ENCODE data around the gene CHERP. TPM values are rescaled to one million over a fixed set of nuclear protein-coding genes. Genes with fewer than 3 reads are reported as not detected.
"Not testable (repeated sequence)": the region's sequence is repeated elsewhere in the genome, so short reads cannot be mapped to it uniquely, and the experiment has no call there.

Gene CHERP
- total RNA-seq, 1 donor from 2014 or later = 17.2 TPM

- intact Hi-C loops (cut with DNase I) = no loop called here
- Histone ChIP-seq H3K4me1 (peaks cover 6% of the 10 kb centered on the region), H3K27me3 (no peaks in the 10 kb centered on the region), H3K9me3 (no peaks in the 10 kb centered on the region), H3K27ac (no peak overlapping the region), H3K4me3 (no peak overlapping the region), H3K36me3 (peaks cover 0 to 20% of the 10 kb centered on the region in 2 donors)
- TF ChIP-seq POLR2AphosphoS5 (IDR thresholded peaks at IDR 0.05; ENCODE audit: insufficient read depth in 1 of 2, low read depth in 1 of 2) (no peak), POLR2A (IDR thresholded peaks at IDR 0.05) (no peak)
- TF ChIP-seq, protein P1, sequence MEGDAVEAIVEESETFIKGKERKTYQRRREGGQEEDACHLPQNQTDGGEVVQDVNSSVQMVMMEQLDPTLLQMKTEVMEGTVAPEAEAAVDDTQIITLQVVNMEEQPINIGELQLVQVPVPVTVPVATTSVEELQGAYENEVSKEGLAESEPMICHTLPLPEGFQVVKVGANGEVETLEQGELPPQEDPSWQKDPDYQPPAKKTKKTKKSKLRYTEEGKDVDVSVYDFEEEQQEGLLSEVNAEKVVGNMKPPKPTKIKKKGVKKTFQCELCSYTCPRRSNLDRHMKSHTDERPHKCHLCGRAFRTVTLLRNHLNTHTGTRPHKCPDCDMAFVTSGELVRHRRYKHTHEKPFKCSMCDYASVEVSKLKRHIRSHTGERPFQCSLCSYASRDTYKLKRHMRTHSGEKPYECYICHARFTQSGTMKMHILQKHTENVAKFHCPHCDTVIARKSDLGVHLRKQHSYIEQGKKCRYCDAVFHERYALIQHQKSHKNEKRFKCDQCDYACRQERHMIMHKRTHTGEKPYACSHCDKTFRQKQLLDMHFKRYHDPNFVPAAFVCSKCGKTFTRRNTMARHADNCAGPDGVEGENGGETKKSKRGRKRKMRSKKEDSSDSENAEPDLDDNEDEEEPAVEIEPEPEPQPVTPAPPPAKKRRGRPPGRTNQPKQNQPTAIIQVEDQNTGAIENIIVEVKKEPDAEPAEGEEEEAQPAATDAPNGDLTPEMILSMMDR (IDR thresholded peaks at IDR 0.05) = no peak
- DNase-seq (ENCODE audit: extremely low spot score in 2 of 2) = no peak
Observed at GRCh38 chr19:16548956-16549355, 6.7 kb upstream of the CHERP start.

DNA sequence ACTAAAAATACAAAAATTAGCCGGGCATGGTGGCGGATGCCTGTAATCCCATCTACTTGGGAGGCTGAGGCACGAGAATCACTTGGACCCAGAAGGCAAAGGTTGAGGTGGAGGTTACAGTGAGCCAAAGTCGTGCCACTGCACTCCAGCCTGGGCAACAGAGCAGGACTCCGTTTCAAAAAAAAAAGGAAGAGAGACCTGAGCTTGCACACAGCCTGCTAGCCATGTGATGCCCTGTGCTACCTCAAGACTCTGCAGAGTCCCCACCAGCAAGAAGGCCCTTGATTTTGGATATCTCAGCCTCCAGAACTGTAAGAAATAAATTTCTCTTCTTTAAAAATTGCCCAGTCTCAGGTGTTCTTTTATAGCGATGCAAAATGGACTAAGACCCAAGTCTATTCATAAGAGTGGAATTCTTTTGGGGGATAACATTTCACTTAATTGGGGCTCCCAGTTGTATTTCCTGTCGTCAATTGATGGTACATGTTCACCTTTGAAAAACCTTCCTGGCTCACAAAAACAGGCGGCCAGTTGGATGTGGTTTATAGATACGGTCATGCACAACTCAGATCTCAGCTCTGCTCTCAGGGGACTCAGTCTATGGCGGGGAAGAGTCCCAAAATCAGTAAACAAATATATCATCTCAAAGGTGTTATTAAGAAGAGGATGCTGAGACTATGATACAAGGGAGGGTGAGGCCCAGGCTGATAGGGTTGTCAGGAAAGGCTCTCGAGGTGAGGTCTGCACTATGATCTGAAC lies 2.4 kb upstream of the CHERP start:
- no peak for DNase-seq (ENCODE audit: extremely low spot score in 2 of 2)
- TF ChIP-seq, protein P1 (IDR thresholded peaks at IDR 0.05) = no peak
- no peak for TF ChIP-seq POLR2AphosphoS5 (IDR thresholded peaks at IDR 0.05; ENCODE audit: insufficient read depth in 1 of 2, low read depth in 1 of 2)
- no peak for TF ChIP-seq POLR2A (IDR thresholded peaks at IDR 0.05)
- intact Hi-C loops (cut with DNase I) = no loop called here
- no peak overlapping the region for H3K27ac ChIP-seq
- peaks cover 39% of the 10 kb centered on the region for H3K4me1 ChIP-seq
- H3K36me3 ChIP-seq = peaks cover 0 to 6% of the 10 kb centered on the region in 2 donors
- H3K9me3 ChIP-seq = no peaks in the 10 kb centered on the region
- no peaks in the 10 kb centered on the region for H3K27me3 ChIP-seq
- H3K4me3 ChIP-seq = no peak overlapping the region

DNA sequence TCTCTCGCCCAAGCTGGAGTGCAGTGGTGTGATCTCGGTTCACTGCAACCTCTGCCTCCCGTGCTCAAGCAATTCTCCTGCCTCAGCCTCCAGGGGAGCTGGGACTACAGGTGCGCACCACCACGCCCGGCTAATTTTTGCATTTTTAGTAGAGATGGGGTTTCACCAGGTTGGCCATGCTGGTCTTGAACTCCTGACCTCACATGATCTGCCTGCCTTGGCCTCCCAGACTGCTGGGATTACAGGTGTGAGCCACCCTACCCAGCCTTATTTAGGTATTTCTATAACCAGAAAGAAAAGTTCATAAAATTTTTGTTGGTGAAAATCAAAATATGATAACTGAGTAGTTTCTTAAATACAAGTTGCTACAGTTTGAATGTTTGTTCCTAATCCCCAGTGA lies 1.5 kb upstream of the CHERP start:
- DNase-seq (ENCODE audit: extremely low spot score in 2 of 2); H3K4me3 ChIP-seq; intact Hi-C loops (cut with DNase I); H3K9me3 ChIP-seq; H3K27me3 ChIP-seq; H3K27ac ChIP-seq: not testable (repeated sequence)
- Histone ChIP-seq H3K36me3 (peaks cover 0 to 12% of the 10 kb centered on the region in 2 donors), H3K4me1 (peaks cover 45% of the 10 kb centered on the region)

GRCh38 chr19:16542910-16543472 lies 754 bp upstream of the CHERP start:
- no peak for TF ChIP-seq POLR2AphosphoS5 (IDR thresholded peaks at IDR 0.05; ENCODE audit: insufficient read depth in 1 of 2, low read depth in 1 of 2)
- TF ChIP-seq, protein P1 (IDR thresholded peaks at IDR 0.05) = no peak
- peak overlapping the region; percentile 76 for H3K27ac ChIP-seq
- H3K4me1 ChIP-seq = peaks cover 52% of the 10 kb centered on the region
- intact Hi-C loops (cut with DNase I) = no loop called here
- H3K4me3 ChIP-seq = peak overlapping the region; percentile 69 to 92
- H3K27me3 ChIP-seq = no peaks in the 10 kb centered on the region
- no peak for DNase-seq (ENCODE audit: extremely low spot score in 2 of 2)
- H3K9me3 ChIP-seq = no peaks in the 10 kb centered on the region
- peaks cover 0 to 13% of the 10 kb centered on the region in 2 donors for H3K36me3 ChIP-seq

DNA sequence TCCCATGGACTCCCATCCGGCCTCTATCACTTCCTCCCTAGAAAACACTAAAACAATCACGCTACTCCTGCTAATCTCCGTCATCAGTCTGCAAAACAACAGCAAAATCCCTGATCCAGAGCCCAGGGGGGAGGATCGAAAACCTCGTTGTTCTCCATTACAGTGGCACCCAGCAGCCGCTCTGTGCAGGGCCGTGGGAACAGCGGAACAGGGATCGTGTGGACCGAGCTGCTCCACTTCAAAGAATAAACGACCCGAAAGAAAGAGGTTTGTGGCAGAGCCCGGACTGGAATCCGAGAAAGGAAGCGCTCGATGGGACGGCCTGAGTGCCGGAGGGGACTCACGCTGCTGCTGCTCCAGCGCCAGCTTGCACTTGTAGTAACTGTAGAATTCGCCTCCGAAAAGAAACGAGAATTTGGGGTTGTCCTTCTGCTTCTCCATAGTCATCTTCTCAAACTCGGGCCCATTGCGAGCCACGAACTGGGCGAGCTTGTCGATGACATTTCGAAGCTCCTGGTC lies 652 bp downstream of the CHERP start:
- Histone ChIP-seq H3K4me3 (peak overlapping the region; percentile 69 to 92), H3K36me3 (peaks cover 0 to 13% of the 10 kb centered on the region in 2 donors), H3K4me1 (peaks cover 54% of the 10 kb centered on the region), H3K27me3 (no peaks in the 10 kb centered on the region), H3K27ac (peak overlapping the region; percentile 76), H3K9me3 (no peaks in the 10 kb centered on the region)
- peak in 1 of 2 donors; percentile 79 for DNase-seq (ENCODE audit: extremely low spot score in 2 of 2)
- intact Hi-C loops (cut with DNase I) = no loop called here
- TF ChIP-seq POLR2A (IDR thresholded peaks at IDR 0.05) (no peak), POLR2AphosphoS5 (IDR thresholded peaks at IDR 0.05; ENCODE audit: insufficient read depth in 1 of 2, low read depth in 1 of 2) (no peak)
- TF ChIP-seq, protein P1 (IDR thresholded peaks at IDR 0.05) = no peak
